Cardiac septum (tissue), 1 donor: ENCODE measurements around the gene PHF23. TPM values are rescaled to one million over a fixed set of nuclear protein-coding genes. Genes with fewer than 3 reads are reported as not detected.

Experiments used
- DNase-seq: peaks from one replicate; pipeline ENCODE4 v3.0.0-alpha.2; 2020; ENCODE audit warnings: low spot score
- intact Hi-C: fragments of 100-400 bp; cut with DNase I; formaldehyde crosslinking; loops from one replicate; pipeline ENCODE4 v1.14.0; 2022
- long read RNA-seq: library from polyadenylated mRNA; unstranded; transcript quantifications from one replicate; pipeline ENCODE4 v2.0.0, GENCODE V29; 2021
- total RNA-seq: library from RNA; stranded (reverse); fragmentation: NEBNext Ultra II Directional; extraction: Animal tissue kit (Norgen Biotek cat#: 25700); gene quantifications from one replicate; pipeline ENCODE4 v1.2.1, GENCODE V29; 2021
- donor health status: DM: no; HTN: no; CAD: no.

PHF23 gene
- total RNA-seq: 20.5 TPM
- long read RNA-seq, transcript PHF23-201 (5 exons, 2,037 nt): major isoform, 24 of 41 reads
- long read RNA-seq, transcript PHF23-205 (5 exons, 1,768 nt): minor isoform, 6 of 41 reads
- long read RNA-seq, partial matches to known transcripts: 4 of 41 reads
- long read RNA-seq, other reads (novel, unspliced or antisense): 6 of 41 reads

- DNase-seq: peak; percentile 100
- intact Hi-C loops: loop anchor here (1.0 to 5.0 kb wide), 4 partner anchors 13 to 318 kb away; partner anchors contain the start of genes EIF5A, ELP5 and TNFSF13
These were observed at the start of gene PHF23 for GRCh38 chr17:7239091-7240027. Gene PHF23, minus strand, starts transcription at chr17:7239457. Its CDS starts 178 bp downstream, at chr17:7239279.

GRCh38 chr17:7285679-7286078, 46.4 kb upstream of the PHF23 start:
- DNase-seq: peak; percentile 63
- intact Hi-C loops: no loop called here

- no peak for DNase-seq
- intact Hi-C loops: no loop called here
These were observed 45.7 kb upstream of the PHF23 start for GRCh38 chr17:7284911-7285310.

- DNase-seq: no peak
- intact Hi-C loops: no loop called here
These were observed 44.4 kb upstream of the PHF23 start for GRCh38 chr17:7283471-7284216.

- DNase-seq: no peak
- intact Hi-C loops: no loop called here
These were observed 43.6 kb upstream of the PHF23 start for GRCh38 chr17:7282752-7283321.

- intact Hi-C loops: loop anchor here (1.0 to 2.0 kb wide), 2 partner anchors 30 to 71 kb away; partner anchors contain the start of genes ELP5 and KCTD11
- DNase-seq: peak; percentile 84
These were observed 42.9 kb upstream of the PHF23 start for GRCh38 chr17:7281953-7282751.

- intact Hi-C loops: loop anchor here (1.0 to 2.0 kb wide), 2 partner anchors 29 to 71 kb away; partner anchors contain the start of genes ELP5 and KCTD11
- peak; percentile 95 for DNase-seq
These were observed 42.1 kb upstream of the PHF23 start, which contains the start of gene SLC2A4 for GRCh38 chr17:7281074-7281952. Gene SLC2A4, plus strand, starts transcription at chr17:7281718. Its CDS starts 217 bp downstream, at chr17:7281935.

GRCh38 chr17:7280519-7281073, 41.3 kb upstream of the PHF23 start:
- peak; percentile 89 for DNase-seq
- intact Hi-C loops: loop anchor here (1.0 to 2.0 kb wide), 3 partner anchors 16 to 72 kb away; partner anchors contain the start of genes ELP5 and KCTD11

- intact Hi-C loops: no loop called here
- no peak for DNase-seq
These were observed 40.2 kb upstream of the PHF23 start for GRCh38 chr17:7279448-7279847.

- intact Hi-C loops: no loop called here
- DNase-seq: no peak
These were observed 27.5 kb upstream of the PHF23 start for GRCh38 chr17:7266784-7267183.

GRCh38 chr17:7263801-7264078, 24.5 kb upstream of the PHF23 start:
- intact Hi-C loops: no loop called here
- DNase-seq: no peak

- intact Hi-C loops: no loop called here
- no peak for DNase-seq
These were observed 23.9 kb upstream of the PHF23 start for GRCh38 chr17:7262935-7263800.

- intact Hi-C loops: no loop called here
These were observed 23.1 kb upstream of the PHF23 start, which contains the start of gene CLDN7 for GRCh38 chr17:7262192-7262934. Gene CLDN7, minus strand, starts transcription at chr17:7262478. Its CDS starts 435 bp downstream, at chr17:7262043.

GRCh38 chr17:7261379-7262191, 22.3 kb upstream of the PHF23 start:
- no peak for DNase-seq
- intact Hi-C loops: no loop called here

More at GRCh38 chr17:7262192-7262934, 23.1 kb upstream of the PHF23 start, which contains the start of gene CLDN7:
- DNase-seq: no peak
